Mononuclear cell (primary cell): ENCODE data around the gene SOHLH1. TPM values are rescaled to one million over a fixed set of nuclear protein-coding genes. Genes with fewer than 3 reads are reported as not detected.
"Not testable (repeated sequence)": the region's sequence is repeated elsewhere in the genome, so short reads cannot be mapped to it uniquely, and the experiment has no call there.

Experiments
- H3K27me3 ChIP-seq: 2 replicates; pipeline ENCODE4 v1.6.0; 2011; ENCODE audit warnings: low read length, control low read depth; ENCODE audit not compliant: insufficient read depth
- H3K4me1 ChIP-seq: 2 replicates; pipeline ENCODE4 v1.5.1; 2011; ENCODE audit warnings: mild to moderate bottlenecking, low read length, control low read depth; ENCODE audit not compliant: insufficient read depth
- H3K4me3 ChIP-seq: 2 replicates; pipeline ENCODE4 v1.5.1; 2011; ENCODE audit warnings: mild to moderate bottlenecking, low read length, moderate library complexity
- H3K9me3 ChIP-seq: 2 replicates; pipeline ENCODE4 v1.5.1; 2011; ENCODE audit warnings: low read depth, mild to moderate bottlenecking, control low read depth, low read length
- total RNA-seq: library from RNA; depleted of rRNA; stranded (reverse); fragments of >200 nt; gene quantifications from one replicate; pipeline ENCODE4 v1.2.3, GENCODE V29; 2012

The SOHLH1 gene
- total RNA-seq, 1 donor, result not detected

DNA sequence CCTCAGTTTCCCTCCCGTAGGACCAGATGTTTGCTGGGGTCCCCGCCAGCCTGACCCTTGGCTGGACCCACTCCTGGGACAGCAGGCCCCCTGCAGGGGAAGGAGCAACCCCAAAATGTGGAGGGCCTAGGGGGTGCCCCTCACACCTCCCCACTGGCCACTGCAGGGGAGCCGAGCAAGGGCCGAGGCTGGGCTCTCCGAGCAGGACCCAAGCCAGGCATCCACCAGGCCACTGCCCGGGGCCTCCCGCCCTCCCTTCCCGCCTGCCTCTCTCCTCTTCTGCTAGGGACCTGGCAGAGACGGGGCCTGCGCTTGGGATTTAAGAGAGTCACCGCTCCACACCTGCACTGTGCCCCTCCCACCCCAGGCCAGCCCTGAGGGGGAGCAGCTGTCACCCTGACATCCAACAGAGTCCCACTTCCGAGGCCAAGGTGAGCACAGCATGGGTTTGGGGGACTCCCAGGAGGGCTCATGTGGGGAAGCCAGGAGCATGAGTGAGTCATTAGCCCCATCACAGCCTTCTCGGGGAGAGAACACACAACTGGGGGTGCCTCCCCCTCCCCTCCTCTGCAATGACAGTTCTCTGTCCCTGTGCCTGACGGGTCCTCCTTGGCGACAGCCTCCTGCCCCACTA, 15.8 kb downstream of the SOHLH1 start:
- Histone ChIP-seq H3K27me3 (no peaks in the 10 kb centered on the region), H3K9me3 (no peaks in the 10 kb centered on the region), H3K4me1 (no peaks in the 10 kb centered on the region), H3K4me3 (no peak overlapping the region)

DNA sequence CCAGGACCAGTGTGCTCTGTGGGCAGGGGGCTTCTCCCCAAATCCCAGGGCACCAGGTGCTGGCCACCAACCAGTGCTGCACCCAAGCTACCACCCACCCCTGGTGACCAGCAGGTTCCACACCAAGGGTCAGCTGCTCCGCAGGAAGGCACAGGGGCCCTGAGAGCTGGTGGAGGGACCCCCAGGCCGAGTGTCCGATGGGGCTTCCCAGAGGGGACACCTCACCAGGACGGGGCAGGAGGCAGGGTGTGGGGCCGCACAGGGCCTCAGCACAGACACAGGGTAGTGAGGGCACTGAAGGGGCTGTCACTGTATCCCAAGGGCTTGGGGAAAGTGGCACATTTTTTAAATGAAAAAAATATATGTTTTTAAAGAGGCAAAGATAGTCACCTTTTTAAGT, 18.1 kb downstream of the SOHLH1 start:
- H3K4me3 ChIP-seq, result no peak overlapping the region
- H3K4me1 ChIP-seq, result no peaks in the 10 kb centered on the region
- H3K27me3 ChIP-seq, result no peaks in the 10 kb centered on the region
- no peaks in the 10 kb centered on the region for H3K9me3 ChIP-seq

DNA sequence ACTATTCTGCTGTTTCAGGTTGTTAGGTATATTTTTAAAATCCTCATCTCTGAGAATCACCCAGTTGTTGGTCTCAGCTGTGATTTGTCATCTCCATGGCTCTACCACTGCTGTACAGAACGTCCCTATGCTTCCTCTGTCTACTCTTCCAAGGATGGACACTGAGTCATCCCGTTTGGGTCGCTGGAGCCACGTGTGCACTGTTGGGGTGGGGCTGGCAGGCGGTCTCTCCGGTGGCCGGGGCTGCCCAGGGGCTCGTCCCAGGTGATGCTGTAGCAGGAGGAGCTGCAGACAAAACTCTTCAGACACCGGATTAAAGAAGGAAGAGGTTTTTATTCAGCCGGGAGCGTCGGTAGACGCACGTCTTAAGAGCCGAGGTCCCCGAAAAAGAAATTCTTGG, 19.2 kb downstream of the SOHLH1 start:
- Histone ChIP-seq H3K4me3 (no peak overlapping the region), H3K27me3 (no peaks in the 10 kb centered on the region), H3K4me1 (no peaks in the 10 kb centered on the region), H3K9me3 (no peaks in the 10 kb centered on the region)

DNA sequence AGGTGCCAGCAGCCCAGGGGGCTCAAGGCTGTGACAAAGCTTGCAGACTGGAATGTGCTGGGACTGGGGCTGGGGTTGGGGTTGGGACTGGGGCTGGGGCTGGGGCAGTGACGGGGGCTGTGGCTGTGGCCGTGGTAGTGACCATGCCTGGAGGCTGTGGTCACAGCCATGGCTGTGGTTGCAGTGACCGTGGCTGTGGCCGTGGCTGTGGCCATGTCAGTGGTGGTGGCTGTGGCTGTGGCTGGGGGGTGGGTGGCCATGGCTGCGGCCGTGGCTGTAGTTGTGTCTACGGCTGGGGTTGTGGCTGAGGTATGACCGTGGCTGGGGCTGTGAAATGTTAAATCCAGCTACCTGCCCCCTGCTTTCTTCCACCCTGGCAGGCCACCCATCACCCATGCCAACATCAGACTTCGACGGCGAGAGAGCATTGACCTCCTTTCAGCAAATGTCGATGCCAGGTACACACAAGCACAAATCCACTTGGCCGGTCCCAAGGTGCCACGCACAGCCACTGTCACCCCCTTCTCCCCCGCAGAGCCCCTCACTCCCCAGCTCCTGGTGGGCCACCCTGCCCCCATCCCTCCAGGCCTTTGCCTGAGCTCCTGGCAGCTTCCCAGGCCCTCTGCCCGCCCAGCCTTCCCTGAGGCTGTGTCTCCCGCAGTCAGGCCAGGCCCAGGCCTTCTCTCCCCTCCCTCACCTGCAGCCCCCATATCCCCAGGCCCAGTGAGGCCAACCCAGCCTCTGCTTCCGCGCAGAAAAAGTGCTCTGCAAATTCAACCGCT, 20.9 kb downstream of the SOHLH1 start:
- no peaks in the 10 kb centered on the region for H3K9me3 ChIP-seq
- H3K27me3 ChIP-seq, result no peaks in the 10 kb centered on the region
- H3K4me1 ChIP-seq, result no peaks in the 10 kb centered on the region
- H3K4me3 ChIP-seq, result no peak overlapping the region

DNA sequence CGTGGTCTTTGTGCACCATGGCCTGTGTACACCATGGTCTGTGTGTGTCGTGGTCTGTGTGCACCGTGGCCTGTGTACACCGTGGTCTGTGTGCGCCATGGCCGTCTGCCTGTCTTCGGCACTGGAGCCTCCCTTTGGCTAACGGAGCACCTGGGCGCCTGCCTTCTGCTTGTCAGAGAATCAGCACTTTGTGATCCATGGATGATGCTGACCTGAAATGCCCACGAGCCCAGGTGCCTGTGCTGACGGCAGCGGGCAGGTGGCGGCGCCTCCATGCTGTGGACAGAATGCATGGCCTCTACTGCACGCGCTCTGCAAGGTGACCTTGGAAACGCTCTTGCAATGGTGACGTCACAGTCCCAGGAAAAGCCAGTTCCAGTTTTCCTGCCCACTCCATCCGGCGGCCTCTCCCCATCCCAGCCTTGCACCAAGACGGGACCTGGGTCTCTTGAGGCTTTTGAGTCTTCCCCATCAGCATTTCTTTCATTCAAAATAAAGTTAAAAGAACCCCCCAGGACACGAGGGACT, 21.6 kb downstream of the SOHLH1 start:
- Histone ChIP-seq H3K4me3 (no peak overlapping the region), H3K9me3 (no peaks in the 10 kb centered on the region), H3K4me1 (no peaks in the 10 kb centered on the region), H3K27me3 (no peaks in the 10 kb centered on the region)

DNA sequence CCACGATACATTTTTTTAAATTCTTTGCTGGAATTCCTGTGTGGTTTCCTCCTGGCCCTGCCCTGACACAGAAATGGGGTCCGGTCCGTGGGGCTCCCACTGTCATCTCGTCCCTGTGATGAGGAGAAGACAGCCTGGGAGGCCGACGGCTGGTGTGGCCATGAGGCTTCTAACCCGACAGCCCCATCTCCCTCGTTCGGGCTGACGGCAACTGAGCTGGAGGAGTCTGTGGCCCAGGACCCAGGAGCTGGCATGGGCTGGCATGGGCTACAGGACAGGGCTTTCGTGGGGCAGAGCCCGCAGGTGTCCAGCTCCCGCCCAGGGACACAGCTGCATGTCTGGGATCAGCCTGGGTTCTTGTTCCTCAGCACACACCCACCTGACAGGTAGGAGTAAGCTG, 22.4 kb downstream of the SOHLH1 start:
- Histone ChIP-seq H3K4me1 (no peaks in the 10 kb centered on the region), H3K9me3 (no peaks in the 10 kb centered on the region), H3K27me3 (no peaks in the 10 kb centered on the region), H3K4me3 (no peak overlapping the region)

DNA sequence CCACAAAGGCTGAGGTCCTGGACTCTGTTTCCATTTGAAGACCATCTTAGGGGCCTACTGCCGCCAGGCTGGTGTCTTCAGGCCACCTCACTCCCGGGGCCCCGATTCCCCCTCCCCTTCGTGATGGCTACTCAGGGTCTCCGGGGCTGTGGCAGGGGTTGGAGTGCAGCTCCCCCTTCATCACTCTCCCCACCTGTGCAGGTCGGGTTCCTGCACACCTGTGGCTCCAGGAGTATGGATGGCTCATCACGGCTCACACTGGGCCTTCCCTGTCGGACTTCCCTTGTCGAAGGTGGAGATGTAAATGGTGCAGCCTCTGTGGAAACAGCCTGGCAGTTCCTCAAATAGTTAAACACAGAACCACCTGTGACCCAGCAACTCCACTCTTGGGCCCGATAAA, 24.3 kb downstream of the SOHLH1 start:
- H3K9me3 ChIP-seq, result no peaks in the 10 kb centered on the region
- no peaks in the 10 kb centered on the region for H3K27me3 ChIP-seq
- no peaks in the 10 kb centered on the region for H3K4me1 ChIP-seq
- H3K4me3 ChIP-seq, result no peak overlapping the region

DNA sequence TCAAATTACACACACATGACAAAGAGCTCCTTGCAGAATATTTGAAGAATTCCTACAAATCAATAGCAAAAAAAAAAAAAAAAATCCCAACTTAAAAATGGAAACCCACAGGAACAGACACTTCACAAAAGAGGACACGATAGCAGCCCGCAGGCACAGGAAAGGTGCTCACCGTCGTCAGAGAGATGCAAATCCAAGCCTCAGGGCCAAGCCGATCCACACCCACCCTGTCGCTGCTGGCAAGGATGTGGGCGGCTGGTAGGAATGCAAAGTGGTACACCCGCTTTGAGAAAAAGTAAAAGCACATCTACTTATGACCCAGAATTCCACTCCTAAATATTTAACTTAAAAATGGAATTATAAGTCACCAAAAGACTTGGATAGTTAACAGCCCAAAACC, 25.3 kb downstream of the SOHLH1 start:
- Histone ChIP-seq H3K9me3 (no peaks in the 10 kb centered on the region), H3K4me1 (no peaks in the 10 kb centered on the region), H3K27me3 (no peaks in the 10 kb centered on the region), H3K4me3 (no peak overlapping the region)

DNA sequence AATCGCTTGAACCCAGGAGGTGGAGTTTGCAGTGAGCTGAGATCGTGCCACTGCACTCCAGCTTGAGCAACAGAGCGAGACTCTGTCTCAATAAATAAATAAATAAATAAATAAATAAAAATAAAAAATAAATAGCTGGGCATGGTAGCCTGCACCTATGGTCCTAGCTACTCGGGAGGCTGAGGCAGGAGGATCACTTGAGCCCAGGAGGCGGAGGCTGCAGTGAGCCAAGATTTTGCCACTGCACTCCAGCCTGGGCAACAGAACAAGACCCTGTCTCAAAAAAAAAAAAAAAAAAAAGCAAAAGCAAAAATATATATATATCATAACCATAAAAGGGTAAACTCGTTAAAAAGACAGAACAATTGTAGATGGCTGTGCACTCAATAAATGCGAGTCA, 26.5 kb downstream of the SOHLH1 start:
- not testable (repeated sequence) for H3K27me3 ChIP-seq, H3K4me1 ChIP-seq, H3K9me3 ChIP-seq, H3K4me3 ChIP-seq

DNA sequence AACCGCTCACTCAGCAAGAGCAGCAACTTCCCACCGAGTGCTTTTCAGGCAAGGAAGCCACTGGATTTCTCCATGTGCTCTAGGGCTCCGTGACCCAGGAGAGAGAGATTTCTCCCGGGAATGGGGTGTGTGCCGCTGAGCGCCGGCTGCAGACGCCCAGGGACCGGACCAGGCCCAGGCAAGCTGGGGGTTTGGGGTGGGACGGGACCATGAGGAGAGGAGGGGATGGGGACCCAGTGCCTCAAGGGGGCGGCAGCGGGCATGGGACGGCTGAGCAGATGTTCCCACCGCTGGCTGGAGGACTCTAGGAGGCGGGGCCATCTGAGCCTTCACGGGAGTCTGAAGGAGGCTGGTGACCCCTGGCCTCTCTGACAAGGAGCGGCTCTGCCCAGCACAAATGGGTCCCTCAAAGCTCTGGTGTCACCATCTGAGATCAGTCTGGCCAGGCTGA, 27.7 kb downstream of the SOHLH1 start:
- Histone ChIP-seq H3K27me3 (no peaks in the 10 kb centered on the region), H3K4me1 (no peaks in the 10 kb centered on the region), H3K9me3 (no peaks in the 10 kb centered on the region), H3K4me3 (no peak overlapping the region)

DNA sequence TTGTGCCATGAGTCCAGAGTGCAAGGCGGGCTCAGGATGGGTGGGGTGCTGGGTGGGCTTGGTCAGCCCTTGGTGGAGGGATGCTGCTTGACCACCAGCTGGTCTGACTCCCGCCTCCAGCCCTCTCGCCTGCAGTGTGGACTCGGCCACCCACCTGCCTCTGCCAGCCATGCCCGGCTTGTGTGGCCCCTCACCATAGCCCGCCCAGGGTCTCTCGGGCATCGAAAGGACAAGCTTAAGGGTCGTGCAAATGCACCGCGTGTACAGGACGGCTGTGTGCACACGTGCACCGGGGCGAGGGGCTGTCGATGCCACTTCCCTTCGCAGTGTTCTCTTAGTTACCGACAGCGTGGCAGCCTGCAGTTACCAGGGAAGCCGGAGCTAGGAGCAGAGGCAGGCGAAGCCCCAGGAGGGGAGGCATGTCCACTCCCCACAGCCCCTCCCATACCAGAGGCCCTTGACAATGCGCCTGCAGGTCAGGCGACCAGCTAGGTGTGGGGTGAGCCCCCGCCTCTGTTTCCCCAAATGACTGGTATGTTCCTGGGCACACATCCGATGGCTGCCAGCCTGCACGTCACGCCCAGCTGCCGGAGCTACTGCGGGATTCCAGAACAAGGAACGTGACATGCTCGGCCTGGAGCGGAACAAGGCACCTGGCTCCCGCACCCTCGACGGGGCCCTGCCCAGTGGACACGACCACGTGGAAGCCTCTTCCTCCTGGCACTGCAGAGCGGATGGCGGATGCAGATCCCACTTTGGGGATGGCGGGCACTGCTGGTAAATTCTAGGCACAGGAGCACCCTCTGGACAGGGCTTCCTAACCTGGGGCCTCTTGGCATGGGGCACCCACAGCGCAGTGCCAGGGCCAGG, 28.3 kb downstream of the SOHLH1 start:
- Histone ChIP-seq H3K27me3 (no peaks in the 10 kb centered on the region), H3K4me3 (no peak overlapping the region), H3K4me1 (no peaks in the 10 kb centered on the region), H3K9me3 (no peaks in the 10 kb centered on the region)

DNA sequence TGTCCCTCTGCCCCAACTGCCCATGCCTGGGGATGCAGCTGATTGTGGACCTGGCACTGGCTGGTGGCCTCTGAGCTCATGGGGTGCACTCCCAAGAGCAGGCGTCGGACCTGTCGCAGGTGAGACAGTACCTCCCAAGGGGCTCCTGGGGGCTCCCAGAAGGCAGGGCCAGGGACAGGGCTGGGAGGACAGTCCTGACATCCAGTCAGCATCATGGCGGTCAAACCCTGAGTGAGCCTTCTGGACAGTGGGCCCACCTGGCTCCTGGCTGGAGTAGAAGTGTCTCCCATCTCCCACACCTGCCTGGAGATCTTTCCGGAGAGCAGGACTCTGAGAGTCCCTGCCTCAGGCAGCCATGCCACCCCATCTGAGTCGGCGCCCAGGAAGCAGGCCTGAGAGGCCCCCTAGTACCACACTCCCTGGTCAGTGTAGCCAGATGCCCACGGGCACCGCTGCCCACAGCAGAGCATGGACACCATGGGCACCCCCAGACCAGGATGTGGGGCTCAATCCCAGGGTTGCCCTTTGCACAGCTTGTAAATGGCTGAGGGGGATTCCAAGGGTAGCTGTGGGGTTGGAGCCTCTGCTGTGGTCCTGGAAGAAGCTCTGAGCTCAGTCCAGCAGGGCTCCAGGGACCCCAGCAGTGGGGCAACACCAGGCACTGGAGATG, 29.5 kb downstream of the SOHLH1 start:
- no peaks in the 10 kb centered on the region for H3K27me3 ChIP-seq
- H3K4me1 ChIP-seq, result no peaks in the 10 kb centered on the region
- no peaks in the 10 kb centered on the region for H3K9me3 ChIP-seq
- H3K4me3 ChIP-seq, result no peak overlapping the region

DNA sequence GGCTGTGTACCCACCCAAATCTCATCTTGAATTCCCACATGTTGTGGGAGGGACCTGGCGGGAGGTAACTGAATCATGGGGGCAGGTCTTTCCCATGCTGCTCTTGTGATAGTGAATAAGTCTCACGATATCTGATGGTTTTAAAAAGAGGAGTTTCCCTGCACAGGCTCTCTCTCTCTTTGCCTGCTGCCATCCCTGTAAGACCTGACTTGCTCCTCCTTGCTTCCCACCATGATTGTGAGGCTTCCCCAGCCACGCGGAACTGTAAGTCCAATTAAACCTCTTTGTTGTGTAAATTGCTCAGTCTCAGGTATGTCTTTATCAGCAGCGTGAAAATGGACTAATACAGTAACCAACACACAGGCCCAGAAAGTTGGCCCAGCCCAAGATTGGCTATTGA, 30.3 kb downstream of the SOHLH1 start:
- not testable (repeated sequence) for H3K4me3 ChIP-seq, H3K4me1 ChIP-seq, H3K27me3 ChIP-seq, H3K9me3 ChIP-seq

DNA sequence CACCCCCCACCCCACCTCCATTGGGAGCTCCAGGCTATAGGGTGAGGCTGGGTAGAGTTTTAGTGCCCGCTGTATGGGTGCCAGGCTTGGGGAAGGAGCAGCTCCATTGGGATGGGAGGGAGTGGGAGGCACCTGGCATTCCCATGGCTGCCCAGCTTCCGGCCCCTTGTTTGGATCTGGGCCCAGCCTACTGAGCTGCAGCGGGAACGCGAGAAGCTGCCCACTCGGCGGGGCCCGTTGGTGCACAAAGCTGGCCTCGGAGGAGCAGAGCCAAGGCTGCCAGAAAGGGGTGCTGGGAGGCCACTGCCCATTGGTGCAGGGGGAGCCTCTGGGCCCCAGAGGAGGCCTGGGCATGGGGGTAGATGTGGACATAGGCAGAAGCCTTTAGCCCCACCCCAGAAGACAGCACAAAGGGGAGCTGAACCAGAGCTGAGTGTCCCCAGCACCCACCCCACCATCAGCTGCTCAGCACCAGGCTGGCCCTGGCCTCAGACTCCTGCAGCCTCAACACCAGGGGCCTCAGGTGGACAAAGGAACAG, 31.7 kb downstream of the SOHLH1 start:
- no peaks in the 10 kb centered on the region for H3K9me3 ChIP-seq

More for the DNA sequence above, 31.7 kb downstream of the SOHLH1 start:
- H3K27me3 ChIP-seq, result no peaks in the 10 kb centered on the region
- no peak overlapping the region for H3K4me3 ChIP-seq
- H3K4me1 ChIP-seq, result no peaks in the 10 kb centered on the region
